ENCODE results near the gene MLLT3. TPM values are rescaled to one million over a fixed set of nuclear protein-coding genes. Genes with fewer than 3 reads are reported as not detected.

Gene MLLT3
- total and polyA plus RNA-seq, 2 of the 8 experiments (the other 6 are each of a cell fraction or from before 2014, with no cell fraction given) = 5.9 to 9.6 TPM

GRCh38 chr9:20551236-20551635 lies 71.1 kb downstream of the MLLT3 start (continued):
- TF ChIP-seq ZNF274 (IDR thresholded peaks at IDR 0.05; ENCODE audit: borderline replicate concordance, extremely low read depth, low read length) = no peak

Data from H1 (cell line).